HepG2 (cell line): Measurements from ENCODE around the gene CAPN15. TPM values are rescaled to one million over a fixed set of nuclear protein-coding genes. Genes with fewer than 3 reads are reported as not detected.
A peak's percentile ranks its signal among the peaks of the same experiment; 100 is the strongest.

Experiments
- ATAC-seq: fragments of 200-7000 bp; cut with Tn5 transposase; 3 replicates; pipeline ENCODE4 v1.9.1; 2020; ENCODE audit warnings: mild to moderate bottlenecking, moderate library complexity
- BruUV-seq: library from RNA; stranded (reverse); fragments of 400-500 nt; replicated peaks from 2 replicates; lab custom pipeline; 2021; lab: Mats Ljungman, UMichigan
- CTCF ChIA-PET: fragments of 300-600 bp; formaldehyde crosslinking; extraction: SDS; loops from one replicate; lab custom pipeline; 2021; ENCODE audit warnings: low total read pairs, inconsistent platforms, low intra/inter-chr PET ratio; lab: Yijun Ruan, JAX
- POLR2A ChIA-PET: fragments of 350-600 bp; sonication (Branson Sonifier 250); formaldehyde crosslinking; loops from one replicate; lab custom pipeline; 2020; ENCODE audit warnings: antibody characterized with exemption, inconsistent platforms; lab: Yijun Ruan, JAX
- DNase-seq: peaks from one replicate; pipeline ENCODE4 v3.0.0-alpha.2; 2015; ENCODE audit warnings: low spot score
- FAIRE-seq: peaks from 3 replicates; lab custom pipeline; 2011; peaks lifted over from hg19 to GRCh38; lab: Jason Lieb, UNC
- H2AFZ ChIP-seq: one replicate; pipeline ENCODE4 v1.6.1; 2011; ENCODE audit warnings: low read length, inconsistent platforms
- H3K27ac ChIP-seq: fragments of 300-600 bp; 3 replicates; pipeline ENCODE4 v1.8.0; 2011; ENCODE audit warnings: mixed run types, mild to moderate bottlenecking, mixed read lengths, low read length, inconsistent platforms; ENCODE audit not compliant: insufficient read depth; ENCODE audit errors: extremely low read length
- H3K27me3 ChIP-seq, 2 experiments: fragments of 200-600 bp in 1 of 2; 2 replicates in 1 of 2; 3 replicates in 1 of 2; pipeline versions ENCODE4 v1.6.0 to v1.8.0; 2011; ENCODE audit warnings: low read length in 2 of 2, mild to moderate bottlenecking in 2 of 2, moderate library complexity in 2 of 2, inconsistent platforms in 1 of 2; ENCODE audit not compliant: insufficient read depth in 2 of 2, control insufficient read depth in 1 of 2
- H3K36me3 ChIP-seq, 2 experiments: fragments of 200-600 bp in 1 of 2; replicated peaks in 1 of 2; 2 replicates in 1 of 2; 3 replicates in 1 of 2; pipeline versions ENCODE4 v1.5.1 to v1.8.0; 2011; ENCODE audit warnings: low read length in 2 of 2, inconsistent platforms in 1 of 2; ENCODE audit not compliant: insufficient read depth in 2 of 2, control insufficient read depth in 1 of 2
- H3K4me1 ChIP-seq: 2 replicates; pipeline ENCODE4 v1.5.1; 2012; ENCODE audit warnings: low read length, inconsistent platforms; ENCODE audit not compliant: insufficient read depth
- H3K4me2 ChIP-seq: 2 replicates; pipeline ENCODE4 v1.6.0; 2011; ENCODE audit warnings: low read depth, low read length, inconsistent platforms
- H3K4me3 ChIP-seq, 3 experiments: fragments of 200-600 bp in 1 of 3; sonication (generic), shearing (Covaris generic) in 1 of 3; replicated peaks in 1 of 3; 2 replicates each; pipeline ENCODE4 v1.5.1; 2011 to 2016; ENCODE audit warnings: low read length in 3 of 3, inconsistent platforms in 2 of 3, low read depth in 2 of 3, mild to moderate bottlenecking in 2 of 3, control low read depth in 1 of 3, mixed read lengths in 1 of 3; ENCODE audit not compliant: insufficient read depth in 1 of 3
- H3K79me2 ChIP-seq: one replicate; pipeline ENCODE4 v1.6.1; 2011; ENCODE audit warnings: low read length, inconsistent platforms; ENCODE audit not compliant: insufficient read depth
- H3K9ac ChIP-seq: 2 replicates; pipeline ENCODE4 v1.6.0; 2011; ENCODE audit warnings: mild to moderate bottlenecking, low read depth, low read length, inconsistent platforms; ENCODE audit not compliant: insufficient read depth
- H3K9me3 ChIP-seq: 2 replicates; pipeline ENCODE4 v1.5.1; 2012; ENCODE audit warnings: mild to moderate bottlenecking, low read length
- H4K20me1 ChIP-seq: 2 replicates; pipeline ENCODE4 v1.6.0; 2011; ENCODE audit warnings: inconsistent platforms, mild to moderate bottlenecking, low read length, moderate library complexity; ENCODE audit not compliant: insufficient read depth
- AGO2 ChIP-seq: fragments of 200-400 bp; formaldehyde crosslinking; optimal IDR thresholded peaks from 2 replicates; pipeline ENCODE3; 2017; ENCODE audit warnings: mild to moderate bottlenecking, low read depth, low read length, moderate library complexity
- ATF4 ChIP-seq, 2 experiments: fragments of 450-650 bp in 1 of 2; sonication (generic) in 1 of 2; formaldehyde crosslinking; IDR thresholded peaks; 2 replicates each; pipeline versions ENCODE4 v1.5.0 to v1.8.0; 2020 to 2022; ENCODE audit warnings: mild to moderate bottlenecking in 1 of 2, missing genetic modification reagents in 1 of 2
- FOXK1 ChIP-seq: sonication (generic); formaldehyde crosslinking; IDR thresholded peaks from 2 replicates; pipeline ENCODE4 v1.4.0; 2020; ENCODE audit warnings: low read depth, missing genetic modification reagents, borderline replicate concordance
- LRRFIP1 ChIP-seq: sonication (generic); formaldehyde crosslinking; conservative IDR thresholded peaks from 2 replicates; pipeline ENCODE4 v1.4.0; 2020; ENCODE audit warnings: missing genetic modification reagents
- MAFF ChIP-seq: IDR thresholded peaks from 2 replicates; pipeline ENCODE4 v1.6.1; 2011; ENCODE audit warnings: low read depth, low read length, improper control_type of control experiment
- MAFK ChIP-seq, 2 experiments: IDR thresholded peaks in 1 of 2; conservative IDR thresholded peaks in 1 of 2; 2 replicates each; pipeline ENCODE4 v1.6.1; 2011; ENCODE audit warnings: improper control_type of control experiment in 2 of 2, low read length in 2 of 2
- MYC ChIP-seq: sonication (generic); formaldehyde crosslinking; IDR thresholded peaks from 2 replicates; pipeline ENCODE4 v1.9.0; 2021; ENCODE audit warnings: missing genetic modification reagents, borderline replicate concordance
- NFE2L2 ChIP-seq: fragments of 150-350 bp; IDR thresholded peaks from 2 replicates; pipeline ENCODE4 v1.6.1; 2014; ENCODE audit warnings: low read length
- POLR2A ChIP-seq, 2 experiments: IDR thresholded peaks; 2 replicates each; pipeline ENCODE4 v1.6.1; 2011; ENCODE audit warnings: low read depth in 2 of 2, low read length in 2 of 2, mild to moderate bottlenecking in 1 of 2, moderate library complexity in 1 of 2; ENCODE audit not compliant: insufficient read depth in 1 of 2
- SSRP1 ChIP-seq: IDR thresholded peaks from 2 replicates; pipeline ENCODE4 v1.6.1; 2016; ENCODE audit warnings: control low read depth
- ZFYVE20 ChIP-seq: sonication (generic); formaldehyde crosslinking; IDR thresholded peaks from 2 replicates; pipeline ENCODE4 v1.8.0; 2023; ENCODE audit warnings: low read depth, mild to moderate bottlenecking, moderate library complexity, missing genetic modification reagents, borderline replicate concordance
- ZNF260 ChIP-seq: sonication (generic); formaldehyde crosslinking; IDR thresholded peaks from 2 replicates; pipeline ENCODE4 v1.4.0; 2020; ENCODE audit warnings: missing genetic modification reagents, low read depth, mild to moderate bottlenecking, borderline replicate concordance
- ZNF790 ChIP-seq: sonication (generic); formaldehyde crosslinking; IDR thresholded peaks from 2 replicates; pipeline ENCODE4 v1.8.0; 2022; ENCODE audit warnings: missing genetic modification reagents, mild to moderate bottlenecking, borderline replicate concordance
- WGBS: methylation state at CpG from one replicate; pipeline ENCODE4 v1.1.6; 2017; ENCODE audit warnings: low lambda C conversion rate; 5-methylcytosine and 5-hydroxymethylcytosine counted together
- in situ Hi-C: cut with HindIII; loops from 2 replicates; pipeline ENCODE4 v1.10.0; 2017; ENCODE audit warnings: low pct_unique_long_range_greater_than_20kb; ENCODE audit not compliant: extremely low pct_ligation_motif_present
- intact Hi-C: fragments of 100-400 bp; cut with micrococcal nuclease; formaldehyde crosslinking; loops from one replicate; pipeline ENCODE4 v1.10.0; 2022; ENCODE audit not compliant: unreplicated experiment
- polyA plus RNA-seq, 8 experiments: library from polyadenylated mRNA; depleted of rRNA in 3 of 8; stranded (reverse) in 7 of 8; unstranded in 1 of 8; fragments of >200 nt; fragmentation: Illumina TruSeq in 4 of 8; extraction: Trizol in 4 of 8; gene quantifications; 2 replicates each; pipeline versions ENCODE4 v1.2.1 to v1.2.3, GENCODE V29; 2011 to 2016; ENCODE audit warnings: low read depth in 4 of 8, missing spikeins in 1 of 8, mixed read lengths in 1 of 8; ENCODE audit not compliant: insufficient read depth in 1 of 8
- total RNA-seq, 5 experiments: library from RNA; depleted of rRNA; stranded (reverse); fragments of >200 nt; fragmentation: Illumina TruSeq; extraction: Trizol; gene quantifications; 2 replicates each; pipeline ENCODE4 v1.2.3, GENCODE V29; 2016; ENCODE audit warnings: low read depth in 1 of 5

CAPN15 gene
- total and polyA plus RNA-seq, 2 of the 13 experiments (the other 11 are each of a cell fraction or from before 2014, with no cell fraction given), result 14.9 to 24.5 TPM

- DNase-seq, result no peak
- Histone ChIP-seq H3K9ac (no peak overlapping the region), H3K27ac (no peak overlapping the region), H3K4me1 (peaks cover 26% of the 10 kb centered on the region), H3K36me3 (peaks cover 20 to 49% of the 10 kb centered on the region in 2 experiments), H3K4me2 (no peak overlapping the region), H4K20me1 (no peaks in the 10 kb centered on the region), H3K4me3 (no peak overlapping the region), H3K9me3 (no peaks in the 10 kb centered on the region), H2AFZ (no peak overlapping the region), H3K79me2 (no peaks in the 10 kb centered on the region), H3K27me3 (no peaks in the 10 kb centered on the region)
- ChIA-PET CTCF (interaction anchor here (1.5 kb wide), 1 partner anchor 105 kb away, joined by 11 read pairs; no protein-coding TSS in a partner anchor), POLR2A (no interaction called here)
- FAIRE-seq, result no peak
- TF ChIP-seq ZNF790 (CRISPR knock-in tag) (no peak), FOXK1 (CRISPR knock-in tag) (no peak), ZFYVE20 (CRISPR knock-in tag) (no peak), NFE2L2 (no peak), ATF4 (CRISPR knock-in tag; IDR thresholded peaks at IDR 0.05) (no peak), LRRFIP1 (CRISPR knock-in tag) (no peak), MAFF (peak; percentile 76), MYC (CRISPR knock-in tag) (0 out of 2 replicates have a peak, but pooled peaks have one; percentile 9), POLR2A (IDR thresholded peaks at IDR 0.05; ENCODE audit: insufficient read depth in 1 of 2, low read depth in 2 of 2, low read length in 2 of 2) (no peak), MAFK (conservative IDR thresholded peaks at IDR 0.05 in 1 of 2, IDR thresholded peaks at IDR 0.05 in 1 of 2; ENCODE audit: low read length in 2 of 2) (peak; percentile 84 to 89), SSRP1 (CRISPR knock-in tag) (no peak), ZNF260 (no peak), AGO2 (peak; percentile 54)
- in situ Hi-C loops, result loop anchor here (5.0 kb wide), 1 partner anchor 99 kb away; the partner anchor contains the start of gene NME4
- over 99% methylated on average over 9 of the region's 21 CpGs for WGBS
- no peak for ATAC-seq
- intact Hi-C loops, result loop anchor here (5.0 kb wide), 1 partner anchor 104 kb away; no protein-coding TSS in a partner anchor
- BruUV-seq, result no TSS peak
Observed at GRCh38 chr16:496097-496886, 31.2 kb upstream of the CAPN15 start.
